Measurements from ENCODE around the gene TMEM47.

Gene TMEM47

GRCh38 chrX:34586936-34587335 is 70.1 kb downstream of the TMEM47 start:
- H3K36me3 ChIP-seq (ENCODE audit: control insufficient read depth, insufficient read depth, low read length) = no peaks in the 10 kb centered on the region
- H3K9me3 ChIP-seq (ENCODE audit: control insufficient read depth, low read length) = no peaks in the 10 kb centered on the region
- no peaks in the 10 kb centered on the region for H3K27me3 ChIP-seq (replicated peaks; ENCODE audit: control insufficient read depth, insufficient read depth, low read length, poor library complexity, severe bottlenecking)
- DNase-seq = no peak
- no peak overlapping the region for H3K4me3 ChIP-seq (ENCODE audit: insufficient read depth, low read depth, low read length, poor library complexity, severe bottlenecking)
- H3K4me1 ChIP-seq (ENCODE audit: control insufficient read depth, insufficient read depth, low read length, poor library complexity, severe bottlenecking) = no peaks in the 10 kb centered on the region
- H3K27ac ChIP-seq (ENCODE audit: insufficient read depth, low read length, poor library complexity, severe bottlenecking) = no peak overlapping the region

GRCh38 chrX:34586346-34586911 is 70.7 kb downstream of the TMEM47 start:
- no peaks in the 10 kb centered on the region for H3K27me3 ChIP-seq (replicated peaks; ENCODE audit: control insufficient read depth, insufficient read depth, low read length, poor library complexity, severe bottlenecking)
- DNase-seq = no peak
- H3K36me3 ChIP-seq (ENCODE audit: control insufficient read depth, insufficient read depth, low read length) = no peaks in the 10 kb centered on the region
- no peaks in the 10 kb centered on the region for H3K9me3 ChIP-seq (ENCODE audit: control insufficient read depth, low read length)
- no peak overlapping the region for H3K4me3 ChIP-seq (ENCODE audit: insufficient read depth, low read depth, low read length, poor library complexity, severe bottlenecking)
- no peaks in the 10 kb centered on the region for H3K4me1 ChIP-seq (ENCODE audit: control insufficient read depth, insufficient read depth, low read length, poor library complexity, severe bottlenecking)
- H3K27ac ChIP-seq (ENCODE audit: insufficient read depth, low read length, poor library complexity, severe bottlenecking) = no peak overlapping the region

- Histone ChIP-seq H3K36me3 (ENCODE audit: control insufficient read depth, insufficient read depth, low read length) (no peaks in the 10 kb centered on the region), H3K4me1 (ENCODE audit: control insufficient read depth, insufficient read depth, low read length, poor library complexity, severe bottlenecking) (no peaks in the 10 kb centered on the region), H3K9me3 (ENCODE audit: control insufficient read depth, low read length) (no peaks in the 10 kb centered on the region), H3K27me3 (replicated peaks; ENCODE audit: control insufficient read depth, insufficient read depth, low read length, poor library complexity, severe bottlenecking) (no peaks in the 10 kb centered on the region), H3K4me3 (ENCODE audit: insufficient read depth, low read depth, low read length, poor library complexity, severe bottlenecking) (no peak overlapping the region), H3K27ac (ENCODE audit: insufficient read depth, low read length, poor library complexity, severe bottlenecking) (no peak overlapping the region)
- DNase-seq = no peak
Measured at GRCh38 chrX:34585561-34585960, 71.5 kb downstream of the TMEM47 start.

- DNase-seq = no peak
- no peaks in the 10 kb centered on the region for H3K4me1 ChIP-seq (ENCODE audit: control insufficient read depth, insufficient read depth, low read length, poor library complexity, severe bottlenecking)
- no peak overlapping the region for H3K4me3 ChIP-seq (ENCODE audit: insufficient read depth, low read depth, low read length, poor library complexity, severe bottlenecking)
- H3K9me3 ChIP-seq (ENCODE audit: control insufficient read depth, low read length) = no peaks in the 10 kb centered on the region
- no peaks in the 10 kb centered on the region for H3K36me3 ChIP-seq (ENCODE audit: control insufficient read depth, insufficient read depth, low read length)
- H3K27me3 ChIP-seq (replicated peaks; ENCODE audit: control insufficient read depth, insufficient read depth, low read length, poor library complexity, severe bottlenecking) = no peaks in the 10 kb centered on the region
- no peak overlapping the region for H3K27ac ChIP-seq (ENCODE audit: insufficient read depth, low read length, poor library complexity, severe bottlenecking)
Measured at GRCh38 chrX:34584781-34585180, 72.3 kb downstream of the TMEM47 start.

GRCh38 chrX:34580069-34580468 is 77.0 kb downstream of the TMEM47 start:
- Histone ChIP-seq H3K4me1 (ENCODE audit: control insufficient read depth, insufficient read depth, low read length, poor library complexity, severe bottlenecking) (no peaks in the 10 kb centered on the region), H3K27ac (ENCODE audit: insufficient read depth, low read length, poor library complexity, severe bottlenecking) (no peak overlapping the region), H3K4me3 (ENCODE audit: insufficient read depth, low read depth, low read length, poor library complexity, severe bottlenecking) (no peak overlapping the region), H3K9me3 (ENCODE audit: control insufficient read depth, low read length) (no peaks in the 10 kb centered on the region), H3K36me3 (ENCODE audit: control insufficient read depth, insufficient read depth, low read length) (no peaks in the 10 kb centered on the region), H3K27me3 (replicated peaks; ENCODE audit: control insufficient read depth, insufficient read depth, low read length, poor library complexity, severe bottlenecking) (no peaks in the 10 kb centered on the region)
- DNase-seq = no peak

GRCh38 chrX:34578237-34578636 is 78.8 kb downstream of the TMEM47 start:
- no peak for DNase-seq
- H3K36me3 ChIP-seq (ENCODE audit: control insufficient read depth, insufficient read depth, low read length) = no peaks in the 10 kb centered on the region

More at GRCh38 chrX:34578237-34578636, 78.8 kb downstream of the TMEM47 start:
- Histone ChIP-seq H3K27me3 (replicated peaks; ENCODE audit: control insufficient read depth, insufficient read depth, low read length, poor library complexity, severe bottlenecking) (no peaks in the 10 kb centered on the region), H3K9me3 (ENCODE audit: control insufficient read depth, low read length) (no peaks in the 10 kb centered on the region), H3K4me3 (ENCODE audit: insufficient read depth, low read depth, low read length, poor library complexity, severe bottlenecking) (no peak overlapping the region), H3K27ac (ENCODE audit: insufficient read depth, low read length, poor library complexity, severe bottlenecking) (no peak overlapping the region), H3K4me1 (ENCODE audit: control insufficient read depth, insufficient read depth, low read length, poor library complexity, severe bottlenecking) (no peaks in the 10 kb centered on the region)
